Activated B cell treated with CpG ODN at 0.5 μM for 24 hours (primary cell): ENCODE data around the gene CCR2. TPM values are rescaled to one million over a fixed set of nuclear protein-coding genes. Genes with fewer than 3 reads are reported as not detected.

ENCODE experiments used
- ATAC-seq: fragments of 200-7000 bp; cut with Tn5 transposase; one replicate; pipeline ENCODE4 v1.10.0; 2021; ENCODE audit warnings: low read depth, mild to moderate bottlenecking, moderate library complexity
- CTCF ChIA-PET: fragments of 350-600 bp; sonication (Branson Sonifier 250); formaldehyde crosslinking; loops from one replicate; lab custom pipeline; 2021; ENCODE audit warnings: antibody characterized with exemption; lab: Charles Lee
- POLR2A ChIA-PET: fragments of 350-600 bp; sonication (Branson Sonifier 250); formaldehyde crosslinking; loops from one replicate; lab custom pipeline; 2021; ENCODE audit warnings: antibody characterized with exemption; lab: Charles Lee
- DNase-seq: peaks from one replicate; pipeline ENCODE4 v3.0.0; 2022
- H3K27ac Mint-ChIP-seq: one replicate; pipeline ENCODE4 v1.8.0; 2020; ENCODE audit warnings: mixed read lengths
- H3K27me3 Mint-ChIP-seq: one replicate; pipeline ENCODE4 v1.8.0; 2021; ENCODE audit warnings: mixed read lengths
- H3K36me3 Mint-ChIP-seq: one replicate; pipeline ENCODE4 v1.8.0; 2021; ENCODE audit warnings: low read depth, mixed read lengths
- H3K4me1 Mint-ChIP-seq: one replicate; pipeline ENCODE4 v1.8.0; 2021; ENCODE audit warnings: mixed read lengths
- H3K4me3 Mint-ChIP-seq: one replicate; pipeline ENCODE4 v1.8.0; 2020; ENCODE audit warnings: mild to moderate bottlenecking, mixed read lengths
- H3K9me3 Mint-ChIP-seq: one replicate; pipeline ENCODE4 v1.8.0; 2020; ENCODE audit warnings: mixed read lengths
- intact Hi-C: fragments of 100-400 bp; cut with micrococcal nuclease; formaldehyde crosslinking; loops from one replicate; pipeline ENCODE4 v1.15.1; 2024
- total RNA-seq: library from RNA; stranded (reverse); gene quantifications from 2 replicates; pipeline ENCODE4 v1.2.3, GENCODE V29; 2022
- TF ChIP-seq, protein P1 (sequence below): fragments of 200-600 bp; IDR thresholded peaks from one replicate; pipeline ENCODE4 v1.8.0; 2022; ENCODE audit warnings: antibody characterized with exemption, mild to moderate bottlenecking

The CCR2 gene
- total RNA-seq, 1 donor from 2014 or later, result 0.16 TPM

DNA sequence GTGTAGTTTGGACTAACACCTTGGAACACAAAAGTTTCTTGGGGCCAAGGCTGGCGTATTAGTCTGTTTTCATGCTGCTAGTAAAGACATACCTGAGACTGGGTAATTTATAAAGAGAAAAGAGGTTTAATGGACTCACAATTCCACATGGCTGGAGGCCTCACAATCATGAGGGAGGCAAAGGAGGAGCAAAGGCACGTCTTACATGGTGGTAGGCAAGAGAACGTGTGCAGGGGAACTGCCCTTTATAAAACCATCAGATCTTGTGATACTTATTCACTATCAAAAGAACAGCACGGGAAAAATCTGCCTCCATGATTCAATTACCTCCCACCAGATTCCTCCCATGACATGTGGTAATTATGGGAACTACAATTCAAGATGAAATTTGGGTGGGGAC is 9.4 kb upstream of the CCR2 start:
- no peak overlapping the region for H3K4me3 Mint-ChIP-seq
- no peak overlapping the region for H3K27ac Mint-ChIP-seq
- no peaks in the 10 kb centered on the region for H3K27me3 Mint-ChIP-seq
- intact Hi-C loops, result no loop called here
- ChIA-PET POLR2A (no interaction called here), CTCF (no interaction called here)
- peaks cover 19% of the 10 kb centered on the region for H3K4me1 Mint-ChIP-seq
- H3K9me3 Mint-ChIP-seq, result peaks cover 5% of the 10 kb centered on the region
- TF ChIP-seq, protein P1, sequence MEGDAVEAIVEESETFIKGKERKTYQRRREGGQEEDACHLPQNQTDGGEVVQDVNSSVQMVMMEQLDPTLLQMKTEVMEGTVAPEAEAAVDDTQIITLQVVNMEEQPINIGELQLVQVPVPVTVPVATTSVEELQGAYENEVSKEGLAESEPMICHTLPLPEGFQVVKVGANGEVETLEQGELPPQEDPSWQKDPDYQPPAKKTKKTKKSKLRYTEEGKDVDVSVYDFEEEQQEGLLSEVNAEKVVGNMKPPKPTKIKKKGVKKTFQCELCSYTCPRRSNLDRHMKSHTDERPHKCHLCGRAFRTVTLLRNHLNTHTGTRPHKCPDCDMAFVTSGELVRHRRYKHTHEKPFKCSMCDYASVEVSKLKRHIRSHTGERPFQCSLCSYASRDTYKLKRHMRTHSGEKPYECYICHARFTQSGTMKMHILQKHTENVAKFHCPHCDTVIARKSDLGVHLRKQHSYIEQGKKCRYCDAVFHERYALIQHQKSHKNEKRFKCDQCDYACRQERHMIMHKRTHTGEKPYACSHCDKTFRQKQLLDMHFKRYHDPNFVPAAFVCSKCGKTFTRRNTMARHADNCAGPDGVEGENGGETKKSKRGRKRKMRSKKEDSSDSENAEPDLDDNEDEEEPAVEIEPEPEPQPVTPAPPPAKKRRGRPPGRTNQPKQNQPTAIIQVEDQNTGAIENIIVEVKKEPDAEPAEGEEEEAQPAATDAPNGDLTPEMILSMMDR, result no peak
- H3K36me3 Mint-ChIP-seq, result no peaks in the 10 kb centered on the region
- DNase-seq, result no peak
- ATAC-seq, result no peak

DNA sequence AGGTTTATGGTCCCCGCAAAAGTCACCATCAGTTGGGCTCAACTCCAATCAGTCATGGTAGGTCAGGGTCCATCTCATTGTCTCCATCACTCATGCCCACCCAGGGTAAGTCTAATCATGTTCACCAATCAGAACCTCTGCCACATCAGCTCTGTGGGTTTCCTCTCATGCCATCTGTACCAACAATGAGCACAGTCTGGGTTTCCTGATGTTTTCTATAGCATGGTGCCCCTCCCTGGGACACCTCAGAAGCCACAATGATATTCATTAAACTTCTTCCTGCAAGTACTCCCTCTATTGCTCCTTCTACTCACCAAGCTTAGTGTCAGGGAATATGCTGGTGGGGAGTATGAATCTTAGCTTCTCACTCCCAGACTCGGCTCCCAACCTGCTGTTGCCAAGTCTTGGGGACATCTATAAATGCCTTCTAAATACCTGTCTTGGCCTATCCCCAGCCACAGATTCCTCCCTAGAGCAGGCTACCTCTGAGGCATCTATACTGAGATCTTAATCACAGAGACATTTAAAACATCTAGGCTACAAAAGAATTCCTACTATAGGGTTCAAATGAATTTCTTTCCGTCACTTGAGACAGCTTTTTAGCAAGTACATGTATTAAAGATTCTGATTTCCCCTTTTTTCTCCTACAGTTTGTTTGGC is 5.0 kb upstream of the CCR2 start:
- H3K27me3 Mint-ChIP-seq, result no peaks in the 10 kb centered on the region
- peaks cover 5% of the 10 kb centered on the region for H3K9me3 Mint-ChIP-seq
- H3K4me3 Mint-ChIP-seq, result peak overlapping the region; percentile 21
- H3K4me1 Mint-ChIP-seq, result peaks cover 61% of the 10 kb centered on the region
- no peak for ATAC-seq
- intact Hi-C loops, result no loop called here
- no peak for DNase-seq
- TF ChIP-seq, protein P1, result no peak
- peak overlapping the region; percentile 63 for H3K27ac Mint-ChIP-seq
- CTCF ChIA-PET, result no interaction called here
- POLR2A ChIA-PET, result no interaction called here
- no peaks in the 10 kb centered on the region for H3K36me3 Mint-ChIP-seq

DNA sequence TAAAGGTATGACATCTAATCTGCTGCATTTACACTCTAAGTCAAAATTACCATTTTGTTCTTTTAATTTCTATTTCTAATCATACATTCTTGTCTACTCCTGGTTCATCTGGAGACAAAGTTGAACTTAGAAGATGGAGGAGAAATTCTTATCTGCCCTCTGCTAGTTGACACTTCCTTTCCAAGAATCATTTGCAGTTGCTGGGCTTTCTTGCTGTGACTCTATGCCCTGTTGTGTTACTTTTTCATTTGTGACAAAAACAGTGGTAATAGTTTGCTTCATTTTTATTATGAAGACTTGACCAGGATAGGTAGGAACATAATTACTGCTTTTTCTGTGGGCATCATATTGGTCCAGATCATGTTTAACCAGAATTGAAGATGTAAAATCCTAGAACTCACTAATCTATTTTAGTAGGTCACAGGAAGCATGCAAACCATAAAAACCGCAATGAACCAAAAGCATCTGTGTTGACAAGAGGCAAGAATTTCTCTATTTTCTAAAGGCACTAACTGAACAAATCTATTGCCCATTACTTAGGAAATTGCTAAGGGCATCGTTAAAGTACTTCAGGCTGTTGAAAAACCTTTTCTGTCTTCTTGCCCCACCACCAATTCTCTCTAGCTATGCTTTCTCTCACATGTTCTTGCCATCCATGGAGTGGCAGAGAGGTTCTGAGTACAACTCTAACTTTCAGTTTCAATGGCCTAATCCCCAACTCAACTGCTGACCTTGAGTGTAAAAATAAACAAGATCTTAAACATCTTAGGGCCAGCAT is 4.2 kb upstream of the CCR2 start:
- no peaks in the 10 kb centered on the region for H3K27me3 Mint-ChIP-seq
- no peaks in the 10 kb centered on the region for H3K36me3 Mint-ChIP-seq
- TF ChIP-seq, protein P1, result no peak
- DNase-seq (no peak), ATAC-seq (peak; percentile 21)
- intact Hi-C loops, result no loop called here
- H3K9me3 Mint-ChIP-seq, result peaks cover 3% of the 10 kb centered on the region
- H3K4me1 Mint-ChIP-seq, result peaks cover 67% of the 10 kb centered on the region
- ChIA-PET CTCF (interaction anchor here (1.1 kb wide), 1 partner anchor 19 kb away, joined by 4 read pairs; no protein-coding TSS in a partner anchor), POLR2A (interaction anchor here (0.7 kb wide), 1 partner anchor 50 kb away, joined by 4 read pairs; no protein-coding TSS in a partner anchor)
- peak overlapping the region; percentile 49 for H3K4me3 Mint-ChIP-seq
- H3K27ac Mint-ChIP-seq, result peak overlapping the region; percentile 63

DNA sequence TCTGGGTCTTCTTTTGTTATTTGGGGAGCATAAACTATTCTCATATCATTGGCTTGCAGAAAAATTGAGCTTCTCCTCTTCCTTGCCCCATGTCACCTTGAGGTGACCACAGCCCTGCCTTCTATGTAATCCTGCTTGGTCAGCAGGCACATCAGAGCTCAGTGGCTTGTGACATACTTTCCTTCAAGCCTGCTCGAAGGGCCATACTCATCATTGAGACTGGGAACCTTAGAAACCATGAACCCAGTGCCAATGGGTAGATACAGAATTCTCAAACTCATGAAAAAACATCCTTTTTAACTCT is 3.7 kb upstream of the CCR2 start:
- no peak for ATAC-seq
- intact Hi-C loops, result no loop called here
- POLR2A ChIA-PET, result interaction anchor here (0.7 kb wide), 1 partner anchor 50 kb away, joined by 4 read pairs; no protein-coding TSS in a partner anchor
- Mint-ChIP-seq H3K27me3 (no peaks in the 10 kb centered on the region), H3K4me1 (peaks cover 72% of the 10 kb centered on the region), H3K9me3 (peaks cover 3% of the 10 kb centered on the region), H3K36me3 (no peaks in the 10 kb centered on the region), H3K27ac (peak overlapping the region; percentile 44), H3K4me3 (peak overlapping the region; percentile 49)
- CTCF ChIA-PET, result interaction anchor here (1.1 kb wide), 1 partner anchor 18 kb away, joined by 4 read pairs; no protein-coding TSS in a partner anchor
- TF ChIP-seq, protein P1, result no peak
- DNase-seq, result no peak

DNA sequence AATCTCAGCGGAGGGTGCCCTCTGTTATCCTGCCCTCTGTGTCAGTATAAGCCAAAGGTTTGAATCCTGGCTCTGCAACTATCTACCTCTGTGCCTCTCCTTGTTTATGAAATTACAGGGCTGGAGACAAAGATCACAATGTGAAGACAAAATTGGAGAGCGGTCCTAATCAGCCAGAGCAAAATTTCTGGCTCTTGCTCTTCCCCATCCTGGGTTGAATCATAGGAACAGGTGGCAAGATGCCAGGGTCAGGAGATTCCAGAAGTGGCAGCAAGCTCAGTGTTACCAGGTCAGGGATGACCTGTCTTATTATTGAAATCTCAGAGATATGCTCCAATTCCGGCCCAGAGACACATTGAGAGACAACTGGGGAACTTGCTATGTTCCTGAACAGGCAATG is 2.3 kb upstream of the CCR2 start:
- H3K4me3 Mint-ChIP-seq, result no peak overlapping the region
- DNase-seq (no peak), ATAC-seq (no peak)
- H3K4me1 Mint-ChIP-seq, result peaks cover 78% of the 10 kb centered on the region
- intact Hi-C loops, result no loop called here
- no peaks in the 10 kb centered on the region for H3K36me3 Mint-ChIP-seq
- H3K9me3 Mint-ChIP-seq, result no peaks in the 10 kb centered on the region
- ChIA-PET CTCF (interaction anchor here (0.7 to 1.4 kb wide), 3 partner anchors 27 to 32 kb away, joined by 3 read pairs; no protein-coding TSS in a partner anchor), POLR2A (no interaction called here)
- TF ChIP-seq, protein P1, result no peak
- no peak overlapping the region for H3K27ac Mint-ChIP-seq
- no peaks in the 10 kb centered on the region for H3K27me3 Mint-ChIP-seq
